HEK293 (cell line): ENCODE results near the gene EPS8L1.

ENCODE experiments used
- KLF10 ChIP-seq: fragments of 450-650 bp; IDR thresholded peaks from 2 replicates; pipeline ENCODE4 v1.5.1; 2018; ENCODE audit warnings: missing biosample characterization, mild to moderate bottlenecking, missing genetic modification characterization
- ZFP37 ChIP-seq: fragments of 450-650 bp; formaldehyde crosslinking; IDR thresholded peaks from 2 replicates; pipeline ENCODE4 v1.5.1; 2016; ENCODE audit warnings: missing biosample characterization, missing genetic modification characterization
- ZNF133 ChIP-seq: fragments of 450-650 bp; formaldehyde crosslinking; IDR thresholded peaks from 2 replicates; pipeline ENCODE4 v1.5.1; 2016; ENCODE audit warnings: missing biosample characterization, missing genetic modification characterization
- ZNF214 ChIP-seq: fragments of 450-650 bp; formaldehyde crosslinking; IDR thresholded peaks from 2 replicates; pipeline ENCODE4 v1.5.1; 2017; ENCODE audit warnings: missing biosample characterization, mild to moderate bottlenecking, missing genetic modification characterization, borderline replicate concordance
- TF ChIP-seq, protein P1 (sequence below): IDR thresholded peaks from 2 replicates; pipeline ENCODE4 v1.6.1; 2011; ENCODE audit warnings: mild to moderate bottlenecking, low read depth, low read length, borderline replicate concordance
- TF ChIP-seq, protein P2 (sequence below): fragments of 450-650 bp; formaldehyde crosslinking; IDR thresholded peaks from 2 replicates; pipeline ENCODE4 v1.5.1; 2016; ENCODE audit warnings: missing biosample characterization, missing genetic modification characterization
- TF ChIP-seq, protein P3 (sequence below): fragments of 450-650 bp; formaldehyde crosslinking; IDR thresholded peaks from 2 replicates; pipeline ENCODE4 v1.5.1; 2016; ENCODE audit warnings: missing biosample characterization, missing genetic modification characterization
- TF ChIP-seq, protein P4 (sequence below): fragments of 450-650 bp; formaldehyde crosslinking; IDR thresholded peaks from 2 replicates; pipeline ENCODE4 v1.5.1; 2016; ENCODE audit warnings: missing biosample characterization, missing genetic modification characterization

DNA sequence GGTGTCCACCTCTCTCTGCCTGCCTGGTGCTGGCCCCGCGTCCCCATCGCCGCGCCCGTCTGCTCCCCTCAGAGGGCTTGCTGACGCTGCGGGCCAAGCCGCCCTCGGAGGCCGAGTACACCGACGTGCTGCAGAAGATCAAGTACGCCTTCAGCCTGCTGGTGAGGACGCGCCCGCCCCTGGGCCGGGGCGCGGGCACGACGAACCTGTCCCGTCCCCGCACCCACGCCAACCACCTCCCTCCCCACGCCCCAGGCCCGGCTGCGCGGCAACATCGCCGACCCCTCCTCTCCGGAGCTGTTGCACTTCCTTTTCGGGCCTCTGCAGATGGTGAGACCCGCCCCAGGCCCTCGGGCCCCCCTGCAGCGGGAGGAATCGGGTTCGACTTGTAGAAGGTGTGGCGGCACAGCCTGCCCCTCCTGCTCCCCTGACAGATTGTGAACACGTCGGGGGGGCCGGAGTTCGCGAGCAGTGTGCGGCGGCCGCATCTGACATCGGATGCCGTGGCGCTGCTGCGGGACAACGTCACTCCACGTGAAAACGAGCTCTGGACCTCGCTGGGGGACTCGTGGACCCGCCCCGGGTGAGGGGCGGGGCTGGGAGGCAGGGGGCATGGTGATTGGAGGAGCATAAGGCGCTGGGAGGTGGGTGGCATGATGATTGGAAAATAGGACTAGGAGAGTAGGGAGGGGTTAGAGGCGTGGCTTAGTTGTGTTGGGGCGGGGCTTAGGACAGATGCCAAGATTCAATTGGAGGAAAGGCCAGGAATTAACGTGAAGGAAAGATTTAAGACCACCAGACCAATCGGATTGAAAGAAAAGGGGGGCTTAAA lies 6.6 kb downstream of the EPS8L1 start:
- TF ChIP-seq, protein P1, sequence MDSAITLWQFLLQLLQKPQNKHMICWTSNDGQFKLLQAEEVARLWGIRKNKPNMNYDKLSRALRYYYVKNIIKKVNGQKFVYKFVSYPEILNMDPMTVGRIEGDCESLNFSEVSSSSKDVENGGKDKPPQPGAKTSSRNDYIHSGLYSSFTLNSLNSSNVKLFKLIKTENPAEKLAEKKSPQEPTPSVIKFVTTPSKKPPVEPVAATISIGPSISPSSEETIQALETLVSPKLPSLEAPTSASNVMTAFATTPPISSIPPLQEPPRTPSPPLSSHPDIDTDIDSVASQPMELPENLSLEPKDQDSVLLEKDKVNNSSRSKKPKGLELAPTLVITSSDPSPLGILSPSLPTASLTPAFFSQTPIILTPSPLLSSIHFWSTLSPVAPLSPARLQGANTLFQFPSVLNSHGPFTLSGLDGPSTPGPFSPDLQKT: no peak
- TF ChIP-seq, protein P2, sequence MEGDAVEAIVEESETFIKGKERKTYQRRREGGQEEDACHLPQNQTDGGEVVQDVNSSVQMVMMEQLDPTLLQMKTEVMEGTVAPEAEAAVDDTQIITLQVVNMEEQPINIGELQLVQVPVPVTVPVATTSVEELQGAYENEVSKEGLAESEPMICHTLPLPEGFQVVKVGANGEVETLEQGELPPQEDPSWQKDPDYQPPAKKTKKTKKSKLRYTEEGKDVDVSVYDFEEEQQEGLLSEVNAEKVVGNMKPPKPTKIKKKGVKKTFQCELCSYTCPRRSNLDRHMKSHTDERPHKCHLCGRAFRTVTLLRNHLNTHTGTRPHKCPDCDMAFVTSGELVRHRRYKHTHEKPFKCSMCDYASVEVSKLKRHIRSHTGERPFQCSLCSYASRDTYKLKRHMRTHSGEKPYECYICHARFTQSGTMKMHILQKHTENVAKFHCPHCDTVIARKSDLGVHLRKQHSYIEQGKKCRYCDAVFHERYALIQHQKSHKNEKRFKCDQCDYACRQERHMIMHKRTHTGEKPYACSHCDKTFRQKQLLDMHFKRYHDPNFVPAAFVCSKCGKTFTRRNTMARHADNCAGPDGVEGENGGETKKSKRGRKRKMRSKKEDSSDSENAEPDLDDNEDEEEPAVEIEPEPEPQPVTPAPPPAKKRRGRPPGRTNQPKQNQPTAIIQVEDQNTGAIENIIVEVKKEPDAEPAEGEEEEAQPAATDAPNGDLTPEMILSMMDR (tag by site-specific recombination): no peak
- no peak for TF ChIP-seq ZNF214 (tag by site-specific recombination)
- TF ChIP-seq ZFP37 (tag by site-specific recombination): no peak
- no peak for TF ChIP-seq KLF10 (tag by site-specific recombination)
- TF ChIP-seq, protein P3, sequence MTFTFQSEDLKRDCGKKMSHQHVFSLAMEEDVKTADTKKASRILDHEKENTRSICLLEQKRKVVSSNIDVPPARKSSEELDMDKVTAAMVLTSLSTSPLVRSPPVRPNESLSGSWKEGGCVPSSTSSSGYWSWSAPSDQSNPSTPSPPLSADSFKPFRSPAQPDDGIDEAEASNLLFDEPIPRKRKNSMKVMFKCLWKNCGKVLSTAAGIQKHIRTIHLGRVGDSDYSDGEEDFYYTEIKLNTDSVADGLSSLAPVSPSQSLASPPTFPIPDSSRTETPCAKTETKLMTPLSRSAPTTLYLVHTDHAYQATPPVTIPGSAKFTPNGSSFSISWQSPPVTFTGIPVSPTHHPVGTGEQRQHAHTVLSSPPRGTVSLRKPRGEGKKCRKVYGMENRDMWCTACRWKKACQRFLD (tag by site-specific recombination): no peak
- TF ChIP-seq, protein P4, sequence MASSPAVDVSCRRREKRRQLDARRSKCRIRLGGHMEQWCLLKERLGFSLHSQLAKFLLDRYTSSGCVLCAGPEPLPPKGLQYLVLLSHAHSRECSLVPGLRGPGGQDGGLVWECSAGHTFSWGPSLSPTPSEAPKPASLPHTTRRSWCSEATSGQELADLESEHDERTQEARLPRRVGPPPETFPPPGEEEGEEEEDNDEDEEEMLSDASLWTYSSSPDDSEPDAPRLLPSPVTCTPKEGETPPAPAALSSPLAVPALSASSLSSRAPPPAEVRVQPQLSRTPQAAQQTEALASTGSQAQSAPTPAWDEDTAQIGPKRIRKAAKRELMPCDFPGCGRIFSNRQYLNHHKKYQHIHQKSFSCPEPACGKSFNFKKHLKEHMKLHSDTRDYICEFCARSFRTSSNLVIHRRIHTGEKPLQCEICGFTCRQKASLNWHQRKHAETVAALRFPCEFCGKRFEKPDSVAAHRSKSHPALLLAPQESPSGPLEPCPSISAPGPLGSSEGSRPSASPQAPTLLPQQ (tag by site-specific recombination): no peak
- TF ChIP-seq ZNF133: no peak
